Measurements from ENCODE around the gene CAMLG.

DNA sequence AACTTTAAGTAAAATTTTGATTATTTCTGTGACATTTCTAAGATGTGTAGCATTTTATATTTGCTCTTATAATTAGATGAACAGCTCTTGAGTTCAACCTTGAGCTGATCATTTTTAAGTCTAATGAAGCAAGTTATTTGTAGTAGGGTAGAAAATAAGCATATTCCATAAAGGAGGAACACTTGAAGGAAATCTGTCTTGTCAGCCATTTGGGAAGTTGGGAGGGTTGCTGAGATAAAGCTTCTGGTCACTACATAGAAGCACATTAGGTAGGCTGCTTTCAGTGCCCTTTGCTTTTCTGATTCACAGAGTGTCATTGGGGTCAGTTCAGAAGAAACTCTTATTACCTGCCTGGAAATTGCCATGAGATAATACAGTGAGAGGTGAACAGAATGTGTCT, 45.6 kb upstream of the CAMLG start:
- TF ChIP-seq, protein P1, sequence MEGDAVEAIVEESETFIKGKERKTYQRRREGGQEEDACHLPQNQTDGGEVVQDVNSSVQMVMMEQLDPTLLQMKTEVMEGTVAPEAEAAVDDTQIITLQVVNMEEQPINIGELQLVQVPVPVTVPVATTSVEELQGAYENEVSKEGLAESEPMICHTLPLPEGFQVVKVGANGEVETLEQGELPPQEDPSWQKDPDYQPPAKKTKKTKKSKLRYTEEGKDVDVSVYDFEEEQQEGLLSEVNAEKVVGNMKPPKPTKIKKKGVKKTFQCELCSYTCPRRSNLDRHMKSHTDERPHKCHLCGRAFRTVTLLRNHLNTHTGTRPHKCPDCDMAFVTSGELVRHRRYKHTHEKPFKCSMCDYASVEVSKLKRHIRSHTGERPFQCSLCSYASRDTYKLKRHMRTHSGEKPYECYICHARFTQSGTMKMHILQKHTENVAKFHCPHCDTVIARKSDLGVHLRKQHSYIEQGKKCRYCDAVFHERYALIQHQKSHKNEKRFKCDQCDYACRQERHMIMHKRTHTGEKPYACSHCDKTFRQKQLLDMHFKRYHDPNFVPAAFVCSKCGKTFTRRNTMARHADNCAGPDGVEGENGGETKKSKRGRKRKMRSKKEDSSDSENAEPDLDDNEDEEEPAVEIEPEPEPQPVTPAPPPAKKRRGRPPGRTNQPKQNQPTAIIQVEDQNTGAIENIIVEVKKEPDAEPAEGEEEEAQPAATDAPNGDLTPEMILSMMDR (tag by site-specific recombination; IDR thresholded peaks at IDR 0.05) = no peak
- TF ChIP-seq GLI2 (tag by site-specific recombination; IDR thresholded peaks at IDR 0.05; ENCODE audit: borderline replicate concordance, low read depth) (no peak), KLF9 (tag by site-specific recombination; IDR thresholded peaks at IDR 0.05; ENCODE audit: low read depth) (no peak), ZNF354C (tag by site-specific recombination; IDR thresholded peaks at IDR 0.05; ENCODE audit: borderline replicate concordance, low read depth) (no peak)
- TF ChIP-seq, protein P2, sequence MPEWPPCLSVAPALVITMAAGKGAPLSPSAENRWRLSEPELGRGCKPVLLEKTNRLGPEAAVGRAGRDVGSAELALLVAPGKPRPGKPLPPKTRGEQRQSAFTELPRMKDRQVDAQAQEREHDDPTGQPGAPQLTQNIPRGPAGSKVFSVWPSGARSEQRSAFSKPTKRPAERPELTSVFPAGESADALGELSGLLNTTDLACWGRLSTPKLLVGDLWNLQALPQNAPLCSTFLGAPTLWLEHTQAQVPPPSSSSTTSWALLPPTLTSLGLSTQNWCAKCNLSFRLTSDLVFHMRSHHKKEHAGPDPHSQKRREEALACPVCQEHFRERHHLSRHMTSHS (tag by site-specific recombination; IDR thresholded peaks at IDR 0.05) = no peak
- TF ChIP-seq, protein P3, sequence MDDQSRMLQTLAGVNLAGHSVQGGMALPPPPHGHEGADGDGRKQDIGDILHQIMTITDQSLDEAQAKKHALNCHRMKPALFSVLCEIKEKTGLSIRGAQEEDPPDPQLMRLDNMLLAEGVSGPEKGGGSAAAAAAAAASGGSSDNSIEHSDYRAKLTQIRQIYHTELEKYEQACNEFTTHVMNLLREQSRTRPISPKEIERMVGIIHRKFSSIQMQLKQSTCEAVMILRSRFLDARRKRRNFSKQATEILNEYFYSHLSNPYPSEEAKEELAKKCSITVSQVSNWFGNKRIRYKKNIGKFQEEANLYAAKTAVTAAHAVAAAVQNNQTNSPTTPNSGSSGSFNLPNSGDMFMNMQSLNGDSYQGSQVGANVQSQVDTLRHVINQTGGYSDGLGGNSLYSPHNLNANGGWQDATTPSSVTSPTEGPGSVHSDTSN (CRISPR knock-in tag; IDR thresholded peaks at IDR 0.05) = no peak
